Muscle of arm (tissue), 12 donors: ENCODE measurements around the gene KRT3. TPM values are rescaled to one million over a fixed set of nuclear protein-coding genes. Genes with fewer than 3 reads are reported as not detected.
"Not testable (repeated sequence)": the region's sequence is repeated elsewhere in the genome, so short reads cannot be mapped to it uniquely, and the experiment has no call there.

Experiments used
- DNase-seq: peaks from one replicate; pipeline ENCODE4 v3.0.0-alpha.2; 2013
- polyA plus RNA-seq, 12 donors: library from polyadenylated mRNA; unstranded; fragments of 120-200 nt; gene quantifications; one replicate each; pipeline ENCODE4 v1.2.1, GENCODE V29; 2013; ENCODE audit not compliant: insufficient read length in 12 of 12

The KRT3 gene
- polyA plus RNA-seq, 12 donors, result 0.31 to 0.77 TPM; not detected in 10

- no peak for DNase-seq
Measured at GRCh38 chr12:52798671-52799504, 3.0 kb upstream of the KRT3 start.

- DNase-seq, result no peak
Measured at GRCh38 chr12:52798003-52798670, 2.2 kb upstream of the KRT3 start.

- DNase-seq, result no peak
Measured at GRCh38 chr12:52797529-52797894, 1.6 kb upstream of the KRT3 start.

GRCh38 chr12:52796839-52797528 lies 1.1 kb upstream of the KRT3 start:
- no peak for DNase-seq

DNA sequence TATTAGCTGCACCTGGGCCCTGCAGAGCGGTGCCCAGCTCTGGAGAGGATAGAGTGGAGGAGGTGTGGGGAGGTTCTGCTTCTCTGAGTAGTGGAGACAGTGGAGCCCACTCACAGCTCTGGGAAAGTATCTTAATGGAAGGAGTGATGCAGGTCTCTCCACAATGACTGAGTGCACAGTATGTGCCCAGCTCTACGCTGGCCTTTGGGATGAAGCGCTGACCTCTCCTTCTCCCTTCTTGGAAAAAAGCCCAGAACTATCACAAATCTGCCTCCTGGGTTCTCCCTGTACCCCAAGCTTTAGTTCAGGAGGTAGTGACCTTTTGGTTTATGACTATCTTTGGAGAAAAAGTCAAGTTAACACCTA lies 495 bp upstream of the KRT3 start:
- no peak for DNase-seq

DNA sequence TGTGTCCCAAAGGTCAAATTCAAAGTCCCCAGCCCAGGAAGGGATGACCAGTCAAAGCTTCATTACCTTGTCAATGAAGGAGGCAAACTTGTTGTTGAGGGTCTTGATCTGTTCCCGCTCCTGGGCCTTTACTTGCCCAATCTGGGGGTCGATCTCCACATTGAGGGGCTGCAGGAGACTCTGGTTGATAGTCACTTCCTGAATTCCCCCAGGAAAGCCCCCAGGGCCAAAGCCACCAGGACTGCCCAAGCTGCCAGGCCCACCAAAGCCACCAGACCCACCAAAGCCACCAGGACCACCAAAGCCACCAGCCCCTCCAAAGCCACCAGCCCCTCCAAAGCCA lies 614 bp downstream of the KRT3 start:
- DNase-seq, result not testable (repeated sequence)

- no peak for DNase-seq
Measured at GRCh38 chr12:52794479-52795331, 1.2 kb downstream of the KRT3 start.

DNA sequence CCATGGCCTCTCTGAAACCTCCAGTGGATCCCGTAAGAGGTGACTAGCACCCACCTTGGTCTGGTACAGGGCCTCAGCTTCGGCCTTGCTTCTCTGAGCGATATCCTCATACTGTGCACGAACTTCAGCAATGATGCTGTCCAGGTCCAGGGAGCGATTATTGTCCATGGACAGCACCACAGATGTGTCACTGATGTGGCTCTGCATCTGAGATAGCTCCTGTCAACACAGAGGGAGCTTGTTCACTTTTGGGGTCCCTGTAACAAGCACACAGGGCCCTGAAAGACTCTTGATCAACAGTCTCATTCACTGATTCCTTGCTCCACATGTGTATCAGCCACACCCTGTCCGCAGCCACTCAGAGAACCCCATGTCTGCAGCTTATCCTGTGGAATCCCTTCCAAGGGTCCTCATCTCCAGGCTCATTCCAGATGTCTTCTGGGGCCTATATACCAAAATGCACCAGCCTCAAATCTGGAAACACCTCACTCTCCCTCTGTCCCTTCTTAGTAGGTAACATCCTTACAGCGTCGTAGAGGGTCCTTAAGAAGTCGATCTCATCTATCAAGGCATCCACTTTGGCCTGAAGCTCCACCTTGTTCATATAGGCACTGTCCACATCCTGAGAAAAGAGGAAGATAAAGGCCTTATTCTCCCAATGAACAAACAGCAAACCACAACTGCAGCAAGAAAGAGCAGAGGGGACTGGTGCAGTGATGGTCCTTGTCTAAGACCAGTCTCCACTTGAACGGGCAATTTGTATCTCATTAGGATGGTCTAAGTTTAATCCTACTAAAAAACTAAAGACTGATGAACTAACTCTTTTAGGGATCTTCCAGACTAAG lies 3.5 kb downstream of the KRT3 start:
- no peak for DNase-seq

- no peak for DNase-seq
Measured at GRCh38 chr12:52791271-52792184, 4.4 kb downstream of the KRT3 start.

DNA sequence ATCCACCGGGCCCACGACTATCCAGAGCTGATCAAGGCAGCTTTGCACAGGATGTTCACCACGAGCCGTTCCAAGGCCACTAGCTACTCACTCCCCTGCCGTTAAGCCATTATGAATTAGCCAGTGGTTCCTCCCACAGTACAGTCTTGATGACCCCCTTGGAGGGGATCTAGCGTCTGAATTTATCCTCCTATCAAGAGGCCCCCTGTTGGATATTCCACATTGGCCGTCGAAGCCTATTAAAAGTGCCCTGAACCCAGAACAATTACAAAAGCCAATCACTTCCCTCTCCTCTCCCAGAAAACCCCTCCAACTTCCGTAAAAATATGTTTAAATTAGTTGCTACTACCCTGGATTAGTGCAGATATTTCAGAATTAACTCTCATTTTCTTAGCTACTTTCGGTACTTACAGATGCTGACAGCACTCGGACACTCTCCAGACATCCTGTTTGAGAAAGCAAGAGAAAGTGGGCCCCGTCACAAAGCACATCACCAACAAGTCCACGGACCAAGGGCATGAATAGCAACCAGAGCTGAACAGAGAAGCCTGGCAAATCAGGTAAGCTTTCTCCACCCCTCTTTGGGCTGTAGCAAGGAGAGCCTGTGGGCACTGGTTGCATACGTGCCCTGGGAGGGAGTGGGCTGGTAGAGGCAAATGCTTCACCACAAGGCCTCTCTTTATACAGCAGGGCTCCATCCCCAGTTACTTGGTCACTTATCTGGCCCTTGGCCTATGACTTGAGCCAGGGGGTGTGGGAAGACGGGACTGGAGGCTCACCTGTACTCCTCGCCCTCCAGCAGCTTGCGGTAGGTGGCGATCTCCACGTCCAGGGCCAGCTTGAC lies 5.3 kb downstream of the KRT3 start:
- DNase-seq, result no peak

GRCh38 chr12:52789637-52790426 lies 6.1 kb downstream of the KRT3 start:
- DNase-seq, result peak; percentile 7

DNA sequence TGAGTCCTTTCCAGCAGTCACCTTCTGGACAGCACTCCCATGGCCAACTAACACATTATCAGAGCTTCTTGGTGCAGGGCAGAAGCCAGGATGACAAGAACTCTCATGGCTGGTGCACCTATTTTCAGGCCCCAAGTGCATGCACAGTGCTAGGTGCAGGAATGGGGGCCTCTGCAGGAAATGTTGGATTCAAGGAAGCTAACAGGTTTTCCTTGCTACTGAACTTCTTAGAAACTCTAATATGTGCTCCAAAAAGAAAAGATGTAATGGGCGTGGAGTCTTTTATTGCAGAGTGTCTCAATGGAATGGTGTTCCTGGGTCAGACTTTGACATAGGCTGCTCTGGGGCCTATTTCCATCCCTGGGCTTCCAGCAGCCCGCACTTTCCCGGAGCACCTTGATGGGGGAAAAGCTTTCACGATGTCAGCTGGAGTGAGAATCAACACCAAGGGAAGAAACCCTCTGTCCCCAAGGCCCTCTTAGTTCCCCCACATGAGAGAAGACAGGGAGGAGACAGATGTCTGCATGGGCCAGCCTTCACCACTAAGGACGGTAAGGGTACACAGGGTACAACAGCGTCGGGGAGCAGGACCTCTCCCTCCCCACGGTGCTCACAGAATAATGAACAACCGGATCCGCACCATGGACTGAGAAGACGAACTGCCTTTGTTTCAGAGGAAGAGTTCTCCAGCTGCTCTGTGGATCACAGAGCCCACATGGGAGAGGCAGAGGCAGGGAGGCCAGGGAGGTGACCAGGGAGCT lies 6.9 kb downstream of the KRT3 start:
- no peak for DNase-seq

DNA sequence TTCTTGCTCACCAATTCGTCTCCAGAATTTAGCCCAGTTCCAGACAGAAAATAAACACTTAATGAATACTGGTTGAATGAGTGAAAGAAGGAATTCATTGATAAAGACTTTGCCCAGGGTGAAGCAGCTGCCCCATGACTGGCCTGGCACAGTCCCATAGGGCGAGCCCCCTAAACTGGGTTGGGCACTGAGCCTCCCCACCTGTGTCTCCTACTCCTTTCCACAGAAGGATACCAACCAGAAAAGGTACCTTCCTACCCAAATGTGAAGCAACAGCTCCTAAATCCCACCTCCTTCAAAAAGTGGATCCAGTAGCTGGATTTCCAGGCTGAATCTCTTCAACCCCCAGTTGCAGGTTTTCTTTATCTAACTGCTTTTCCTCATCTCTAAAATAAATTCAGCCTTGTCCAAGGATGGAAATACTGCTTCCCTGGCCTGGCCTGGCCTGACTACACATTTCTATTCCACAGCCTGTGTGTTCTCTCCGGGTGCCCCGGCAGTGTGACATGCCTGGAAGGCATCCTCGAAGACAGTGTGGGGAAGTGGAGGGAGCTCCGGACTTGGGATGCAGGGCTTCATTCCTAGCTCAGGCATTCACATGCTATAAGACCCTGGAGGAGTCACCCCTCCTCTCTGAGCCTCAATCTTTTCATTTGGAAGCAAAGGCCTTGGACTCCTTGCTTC lies 7.6 kb downstream of the KRT3 start:
- no peak for DNase-seq

DNA sequence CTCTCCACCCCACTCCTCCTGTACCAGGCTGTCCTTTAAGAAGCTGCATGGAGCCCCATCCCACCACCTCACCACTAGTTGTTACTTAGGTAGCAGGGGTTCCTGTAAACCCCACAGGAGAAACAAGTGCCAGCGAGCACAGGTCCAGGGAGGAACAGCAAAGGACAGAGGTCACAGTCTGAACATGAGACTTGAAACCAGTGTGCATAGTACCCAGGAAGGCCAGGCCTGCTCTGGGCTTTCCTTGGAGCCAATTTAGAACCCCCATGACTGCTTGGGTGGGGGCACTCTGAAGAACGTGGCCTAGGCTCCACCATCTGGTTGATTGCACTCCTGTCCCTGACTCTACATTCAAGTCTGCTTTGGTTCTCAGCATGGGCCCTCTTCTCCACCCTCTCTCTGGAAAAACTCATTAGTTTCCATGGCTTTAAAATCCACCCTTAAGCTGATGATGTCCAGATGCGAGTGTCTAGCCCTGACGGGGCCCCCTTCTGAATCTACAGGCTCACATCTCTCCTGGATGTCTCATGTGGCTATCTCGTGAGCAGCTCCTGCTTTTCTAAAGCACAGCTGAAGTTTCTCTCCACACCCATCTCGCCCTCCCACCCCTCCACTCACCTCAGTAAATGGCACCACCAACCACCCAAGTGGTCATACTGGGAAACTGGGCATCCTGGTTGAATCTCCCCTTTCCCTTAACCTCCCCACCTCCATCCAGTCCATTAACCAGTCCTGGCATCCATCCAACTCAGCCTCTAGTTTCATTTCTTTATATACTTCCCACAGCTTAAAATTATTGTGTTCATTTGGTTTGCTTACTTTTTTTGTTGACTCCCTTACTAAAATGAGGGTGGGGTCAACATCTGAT lies 8.4 kb downstream of the KRT3 start:
- peak; percentile 39 for DNase-seq

GRCh38 chr12:52784909-52785308 lies 11.0 kb downstream of the KRT3 start:
- DNase-seq, result no peak
